ENCODE data around the gene KIF1B.
"Not testable (repeated sequence)": the region's sequence is repeated elsewhere in the genome, so short reads cannot be mapped to it uniquely, and the experiment has no call there.

DNA sequence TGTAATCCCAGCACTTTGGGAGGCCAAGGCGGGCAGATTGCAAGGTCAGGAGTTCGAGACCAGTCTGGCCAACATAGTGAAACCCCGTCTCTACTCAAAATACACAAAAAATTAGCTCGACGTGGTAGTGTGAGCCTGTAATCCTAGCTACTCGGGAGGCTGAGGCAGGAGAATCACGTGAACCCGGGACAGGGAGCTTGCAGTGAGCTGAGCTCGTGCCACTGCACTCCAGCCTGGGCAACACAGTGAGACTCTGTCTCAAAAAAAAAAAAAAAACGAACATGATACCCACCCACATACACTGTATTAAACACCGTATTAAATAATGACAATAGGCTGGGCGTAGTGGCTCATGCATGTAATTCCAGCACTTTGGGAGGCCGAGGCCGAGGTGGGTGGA, 5.2 kb upstream of the KIF1B start:
- TF ChIP-seq, protein P1, sequence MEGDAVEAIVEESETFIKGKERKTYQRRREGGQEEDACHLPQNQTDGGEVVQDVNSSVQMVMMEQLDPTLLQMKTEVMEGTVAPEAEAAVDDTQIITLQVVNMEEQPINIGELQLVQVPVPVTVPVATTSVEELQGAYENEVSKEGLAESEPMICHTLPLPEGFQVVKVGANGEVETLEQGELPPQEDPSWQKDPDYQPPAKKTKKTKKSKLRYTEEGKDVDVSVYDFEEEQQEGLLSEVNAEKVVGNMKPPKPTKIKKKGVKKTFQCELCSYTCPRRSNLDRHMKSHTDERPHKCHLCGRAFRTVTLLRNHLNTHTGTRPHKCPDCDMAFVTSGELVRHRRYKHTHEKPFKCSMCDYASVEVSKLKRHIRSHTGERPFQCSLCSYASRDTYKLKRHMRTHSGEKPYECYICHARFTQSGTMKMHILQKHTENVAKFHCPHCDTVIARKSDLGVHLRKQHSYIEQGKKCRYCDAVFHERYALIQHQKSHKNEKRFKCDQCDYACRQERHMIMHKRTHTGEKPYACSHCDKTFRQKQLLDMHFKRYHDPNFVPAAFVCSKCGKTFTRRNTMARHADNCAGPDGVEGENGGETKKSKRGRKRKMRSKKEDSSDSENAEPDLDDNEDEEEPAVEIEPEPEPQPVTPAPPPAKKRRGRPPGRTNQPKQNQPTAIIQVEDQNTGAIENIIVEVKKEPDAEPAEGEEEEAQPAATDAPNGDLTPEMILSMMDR (IDR thresholded peaks at IDR 0.05), result not testable (repeated sequence)
- TF ChIP-seq POLR2AphosphoS5 (IDR thresholded peaks at IDR 0.05), result not testable (repeated sequence)

All from sigmoid colon (tissue), 4 donors.